Testis (tissue), 2 donors: Measurements from ENCODE around the gene MTM1.

ENCODE experiments used
- CTCF ChIP-seq, 3 experiments: fragments of 450-650 bp in 2 of 3; fragments of 200-600 bp in 1 of 3; sonication (generic) in 1 of 3; IDR thresholded peaks; one replicate each; pipeline ENCODE4 v1.5.1; 2016 to 2019; ENCODE audit warnings: antibody characterized with exemption in 3 of 3, mild to moderate bottlenecking in 2 of 3, moderate library complexity in 1 of 3
- POLR2A ChIP-seq: fragments of 450-650 bp; IDR thresholded peaks from one replicate; pipeline ENCODE4 v1.6.1; 2017; ENCODE audit warnings: antibody characterized with exemption, mild to moderate bottlenecking, moderate library complexity

DNA sequence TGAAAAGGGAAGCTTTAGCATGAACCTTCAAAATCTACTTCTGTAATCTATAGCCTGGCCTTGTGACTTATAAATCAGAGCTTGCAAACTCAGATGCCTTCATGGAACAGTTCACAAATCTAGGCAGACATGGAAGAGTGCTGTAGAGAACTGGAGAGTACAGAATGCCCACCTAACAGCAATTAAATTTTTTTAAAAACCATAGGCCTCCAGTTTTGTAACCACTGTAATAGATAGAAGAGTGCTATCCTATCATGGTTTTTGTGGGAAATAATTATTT lies 135.2 kb downstream of the MTM1 start:
- no peak for TF ChIP-seq POLR2A
- no peak for TF ChIP-seq CTCF (IDR thresholded peaks at IDR 0.05)
